T1000 (cell line): ENCODE data around the gene ABCG8.

Source experiments
- DNase-seq: peaks from one replicate; lab custom pipeline; 2025; ENCODE audit warnings: mixed read lengths; lab: John Stamatoyannopoulos, UW

Gene ABCG8

GRCh38 chr2:43838560-43839267, at the start of gene ABCG8, which contains the start of gene ABCG5:
Gene ABCG8, plus strand, starts transcription at chr2:43838971. Its CDS starts 83 bp downstream, at chr2:43839054.
Gene ABCG5, minus strand, starts transcription at chr2:43838839. Its CDS starts 160 bp downstream, at chr2:43838679.
- DNase-seq: no peak

DNA sequence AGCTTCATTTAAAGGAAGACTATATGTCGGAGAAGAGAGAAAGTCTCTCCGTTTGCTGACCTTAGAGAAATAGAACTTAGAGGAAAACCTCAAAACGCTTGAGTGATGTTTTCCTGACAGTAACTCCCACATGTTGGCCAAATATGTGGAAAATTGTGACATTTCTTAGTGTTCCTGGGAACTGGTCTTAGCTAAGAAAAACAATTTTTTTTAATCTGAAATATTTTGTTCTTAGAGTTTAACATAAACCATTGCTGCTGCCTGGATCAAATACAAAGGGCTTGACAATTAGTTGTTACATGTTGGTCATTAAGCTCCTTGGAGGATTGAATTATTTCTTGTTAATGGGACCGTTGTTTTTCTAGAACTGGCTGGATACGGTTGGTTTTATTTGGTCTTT, 48.6 kb upstream of the ABCG8 start:
- no peak for DNase-seq

DNA sequence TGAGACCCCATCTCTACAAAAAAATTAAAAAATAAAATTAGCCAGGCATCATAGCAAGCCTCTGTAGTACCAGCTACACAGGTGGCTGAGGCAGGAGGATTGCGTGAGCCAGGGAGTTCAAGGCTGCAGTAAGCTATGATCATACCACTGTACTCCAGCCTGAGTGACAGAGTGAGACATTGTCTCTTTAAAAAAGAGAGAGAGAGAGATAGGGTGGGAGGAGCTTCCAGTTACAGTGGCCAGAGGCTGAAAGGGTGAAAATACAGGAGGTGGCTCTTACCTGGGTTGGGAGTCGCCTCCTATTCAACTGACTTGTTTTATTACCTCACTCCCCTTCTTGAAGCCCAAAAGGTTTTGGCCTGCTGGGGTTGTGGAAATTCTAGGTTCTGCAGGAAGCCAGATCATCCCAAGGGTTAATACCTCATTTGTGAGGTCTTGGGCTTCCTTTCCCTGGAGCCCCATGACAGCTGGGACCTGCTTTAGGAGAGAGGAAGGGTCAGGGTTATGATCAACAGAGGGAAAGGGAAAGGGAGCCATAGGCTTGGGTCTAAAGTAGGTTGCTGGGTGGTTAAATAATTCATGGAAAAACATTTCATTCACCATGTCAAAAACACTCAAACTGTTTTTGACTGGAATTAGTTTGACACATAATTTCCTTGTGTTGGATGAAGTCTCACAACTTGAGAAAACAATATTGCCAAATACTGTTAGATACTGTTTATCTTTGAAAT, 47.6 kb upstream of the ABCG8 start:
- DNase-seq: no peak

DNA sequence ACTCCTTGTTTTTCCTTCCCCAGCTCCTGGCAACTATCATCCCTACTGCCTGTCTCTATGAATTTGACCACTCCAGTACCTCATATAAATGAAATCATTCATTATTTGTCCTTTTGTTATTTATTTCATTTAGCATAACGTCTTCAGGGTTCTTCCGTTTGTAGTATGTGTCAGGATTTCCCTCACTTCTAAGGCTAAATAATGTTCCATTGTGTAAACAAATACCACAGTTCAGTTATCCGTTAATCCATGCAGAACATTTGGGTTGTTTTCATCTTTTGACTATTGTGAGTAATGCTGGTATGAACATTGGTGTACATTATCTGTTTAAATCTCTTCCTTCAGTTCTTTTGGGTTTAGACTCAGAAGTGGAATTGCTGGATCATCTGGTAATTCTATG, 46.1 kb upstream of the ABCG8 start:
- no peak for DNase-seq

- no peak for DNase-seq
Observed at GRCh38 chr2:43794956-43795355, 43.8 kb upstream of the ABCG8 start.

GRCh38 chr2:43796206-43796605, 42.6 kb upstream of the ABCG8 start:
- no peak for DNase-seq

GRCh38 chr2:43798300-43798699, 40.5 kb upstream of the ABCG8 start:
- DNase-seq: no peak

GRCh38 chr2:43800894-43801293, 37.9 kb upstream of the ABCG8 start:
- no peak for DNase-seq

DNA sequence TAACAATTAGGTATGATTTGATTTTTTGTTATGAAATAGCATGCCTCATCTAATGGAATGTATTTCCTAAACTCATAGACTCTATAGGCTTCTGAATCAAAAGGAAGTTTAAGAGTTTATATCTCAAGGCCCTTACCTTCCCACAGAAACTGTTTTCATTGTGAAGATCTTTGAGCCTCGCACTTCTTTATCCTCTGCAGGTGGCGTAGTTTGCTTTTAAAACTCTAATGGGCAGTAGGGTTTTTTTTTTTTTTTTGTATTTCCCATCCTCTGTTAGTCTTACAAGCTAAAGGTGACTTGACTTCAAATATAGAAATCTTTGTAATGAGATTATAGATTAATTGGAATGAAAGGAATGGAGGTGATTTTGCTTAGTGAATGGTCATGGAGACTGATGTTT, 36.6 kb upstream of the ABCG8 start:
- no peak for DNase-seq

DNA sequence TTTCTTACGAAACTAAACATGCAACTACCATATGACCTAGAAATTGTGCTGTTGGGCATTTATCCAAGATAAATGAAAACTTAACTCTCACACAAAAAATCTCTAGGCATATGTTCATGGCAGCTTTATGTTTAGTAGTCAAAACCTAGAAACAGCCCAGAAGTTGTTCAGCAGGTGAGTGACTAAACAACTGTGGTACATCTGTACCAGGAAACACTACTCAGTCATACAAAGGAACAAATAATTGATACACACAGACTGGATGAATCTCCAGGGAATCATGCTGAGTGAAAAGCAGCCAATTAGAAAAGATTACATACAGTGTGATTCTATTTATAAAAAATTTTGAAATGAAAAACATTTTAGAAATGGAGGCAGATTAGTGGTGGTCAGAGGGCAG, 35.7 kb upstream of the ABCG8 start:
- DNase-seq: no peak

GRCh38 chr2:43806719-43807031, 32.1 kb upstream of the ABCG8 start:
- DNase-seq: no peak

DNA sequence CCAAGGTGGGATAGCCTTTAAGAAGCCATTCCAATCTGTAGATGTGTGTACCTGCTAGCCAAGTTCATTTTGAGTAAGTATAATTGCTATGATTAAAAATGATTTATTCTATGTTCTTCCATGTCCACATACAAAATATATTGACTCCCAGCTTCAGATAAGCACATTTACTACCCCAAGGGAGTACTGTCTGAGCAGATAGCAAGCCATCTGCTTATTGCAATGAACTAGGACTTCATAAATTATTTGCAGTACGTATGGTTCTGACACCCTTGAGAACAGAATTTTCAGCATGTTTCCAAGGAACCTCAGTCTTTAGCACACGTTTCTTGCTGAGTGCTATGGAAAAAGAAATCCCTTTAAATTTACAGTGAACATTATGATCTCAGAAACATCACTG, 28.3 kb upstream of the ABCG8 start:
- no peak for DNase-seq

DNA sequence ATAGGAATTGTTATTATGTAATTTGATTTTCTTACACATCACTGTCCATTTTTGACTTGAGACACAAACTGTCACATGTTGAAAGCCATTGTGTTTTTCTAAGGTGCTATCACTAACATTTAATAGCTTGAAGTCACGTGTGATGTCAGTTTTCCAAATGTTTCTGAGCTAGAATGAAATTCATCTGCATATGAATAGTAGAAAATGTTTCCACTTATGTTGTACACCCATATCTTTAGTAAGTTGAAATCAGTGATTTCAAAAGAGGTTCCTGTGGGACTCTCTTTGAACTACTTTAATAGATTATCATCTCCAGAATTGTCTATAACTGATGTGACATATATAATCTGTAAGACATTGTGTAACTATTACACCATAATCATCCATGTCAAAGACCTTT, 27.9 kb upstream of the ABCG8 start:
- no peak for DNase-seq

- DNase-seq: no peak
Observed at GRCh38 chr2:43812006-43812405, 26.8 kb upstream of the ABCG8 start.

DNA sequence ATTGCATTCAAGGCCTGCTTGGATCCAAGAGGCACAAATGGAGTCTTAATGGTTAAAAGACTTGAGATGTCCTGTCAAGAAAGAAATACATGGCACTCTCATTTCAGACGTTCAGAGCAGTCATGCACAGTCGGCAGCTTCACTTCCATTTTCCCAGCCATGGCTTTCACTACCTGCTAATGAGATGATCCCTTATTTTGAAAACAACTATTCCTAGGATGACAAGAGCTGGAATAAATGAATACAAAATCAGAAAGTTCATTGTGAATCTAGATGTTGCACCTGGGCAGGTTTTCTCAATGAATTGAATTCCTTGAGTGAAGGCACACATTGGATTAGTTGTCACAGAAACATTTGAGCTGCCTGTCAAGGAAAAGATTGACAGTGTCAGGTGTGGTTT, 25.8 kb upstream of the ABCG8 start:
- DNase-seq: no peak

GRCh38 chr2:43814711-43815110, 24.1 kb upstream of the ABCG8 start:
- DNase-seq: no peak

DNA sequence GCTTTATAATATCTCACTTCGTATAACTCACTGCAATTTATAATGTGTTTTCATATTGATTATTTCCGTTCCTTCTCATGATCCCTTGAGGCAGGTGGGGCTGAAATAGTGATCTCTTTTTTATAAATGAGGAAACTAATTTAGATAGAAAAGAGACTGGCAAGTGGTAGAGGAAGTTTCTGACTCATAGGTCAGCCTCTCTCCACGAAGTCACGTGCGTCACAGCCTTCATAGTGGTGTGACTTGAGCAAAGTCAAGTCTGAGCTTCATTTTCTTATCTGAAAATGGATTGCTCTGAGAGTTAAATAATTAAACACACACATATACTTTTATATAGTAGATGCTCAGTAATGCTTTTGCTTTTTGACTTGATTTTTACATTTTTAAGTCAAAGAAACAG, 20.0 kb upstream of the ABCG8 start:
- DNase-seq: no peak

DNA sequence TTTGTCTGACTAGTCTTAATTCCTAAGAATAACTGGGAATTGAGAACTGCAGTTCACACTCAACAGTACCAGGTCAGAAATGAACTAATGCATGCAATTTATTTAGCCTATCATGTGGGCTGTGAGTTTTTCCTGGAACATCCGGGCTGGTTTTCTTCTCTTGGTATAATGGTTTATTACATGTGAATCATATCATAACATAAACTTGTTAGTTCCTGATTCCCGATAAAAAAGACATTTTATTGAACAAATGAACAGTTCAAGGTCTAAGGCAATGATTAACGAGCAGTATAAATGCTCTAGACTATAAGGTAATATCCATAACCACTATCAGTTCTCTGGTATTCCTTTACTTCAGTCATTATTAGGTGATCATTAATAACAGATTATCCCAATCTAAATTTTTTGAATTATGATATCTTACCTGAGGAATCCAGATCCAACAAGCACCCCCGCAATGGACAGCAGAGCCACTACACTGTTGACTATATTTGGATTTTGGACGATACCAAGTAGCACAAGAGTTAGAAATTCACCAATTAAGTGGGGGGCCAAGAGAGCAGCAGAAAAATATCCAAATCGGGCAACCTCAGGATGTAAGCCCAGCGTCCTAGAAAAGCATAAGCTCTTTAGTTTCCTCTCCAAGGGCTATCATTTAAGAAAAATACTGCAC, 19.1 kb upstream of the ABCG8 start:
- no peak for DNase-seq

DNA sequence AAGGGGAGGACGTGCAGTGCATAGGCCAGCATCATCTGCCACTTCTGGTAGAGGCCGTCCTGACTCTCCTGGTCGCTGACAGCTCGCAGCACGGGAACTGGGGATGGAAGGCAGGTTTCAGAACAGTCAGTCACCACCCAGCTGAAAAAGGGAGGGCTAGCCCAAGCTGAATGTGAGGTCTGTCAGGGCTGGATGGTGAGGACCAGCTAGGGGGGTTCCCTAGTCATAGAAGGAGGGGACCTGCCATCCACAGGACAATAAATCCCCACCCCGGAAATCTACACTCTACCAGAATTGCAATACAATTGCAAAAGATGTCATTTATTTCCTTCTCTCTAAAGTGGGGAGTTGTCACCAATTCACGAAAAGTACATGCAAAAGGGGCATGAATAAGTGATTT, 15.9 kb upstream of the ABCG8 start:
- DNase-seq: no peak

- DNase-seq: no peak
Observed at GRCh38 chr2:43823751-43824150, 15.0 kb upstream of the ABCG8 start.

GRCh38 chr2:43824512-43824911, 14.3 kb upstream of the ABCG8 start:
- no peak for DNase-seq

DNA sequence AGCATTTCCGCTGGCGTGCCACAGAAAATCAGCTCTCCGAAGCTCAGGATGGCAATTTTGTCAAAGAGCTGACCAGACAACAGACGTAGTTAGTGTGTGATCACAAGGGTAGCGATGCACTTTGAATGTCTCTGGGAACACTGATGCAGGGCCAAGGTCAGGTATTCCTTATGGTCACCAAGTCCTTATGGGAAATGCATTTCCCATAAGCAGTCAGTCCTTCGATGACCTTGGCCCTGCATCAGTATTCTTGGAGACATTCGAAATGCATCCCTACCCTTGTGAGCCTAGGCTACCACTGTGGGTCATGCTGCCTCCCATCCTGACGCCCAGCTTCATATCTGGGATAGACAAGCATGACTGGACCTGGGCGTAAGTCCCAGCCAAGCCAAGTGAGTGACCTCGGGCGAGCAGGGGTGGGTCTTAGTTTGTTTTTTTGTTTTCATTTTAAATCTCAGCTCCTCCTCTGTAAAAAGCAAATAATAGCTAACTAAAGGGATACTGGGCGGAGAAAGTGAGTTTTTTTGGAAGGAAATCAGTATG, 13.7 kb upstream of the ABCG8 start:
- DNase-seq: no peak

- DNase-seq: no peak
Observed at GRCh38 chr2:43825841-43826240, 12.9 kb upstream of the ABCG8 start.
